Activated T-helper 1 cell treated with anti-CD3 and anti-CD28 coated beads, Interleukin-12 subunit alpha, Interleukin-12 subunit beta, Interleukin-2, Interleukin-4 antibody, amounts not matched to agents 30 ng/mL and 10 ng/mL and 1 ng/mL, durations not matched to agents 14 hours and 24 hours and 36 hours (primary cell): ENCODE measurements around the gene TOP1. TPM values are rescaled to one million over a fixed set of nuclear protein-coding genes. Genes with fewer than 3 reads are reported as not detected.

Source experiments
- DNase-seq: peaks from one replicate; pipeline ENCODE4 v3.0.0; 2021; ENCODE audit warnings: low spot score
- H3K27ac Mint-ChIP-seq: one replicate; pipeline ENCODE4 v1.8.0; 2021; ENCODE audit warnings: mild to moderate bottlenecking, mixed read lengths
- H3K27me3 Mint-ChIP-seq: one replicate; pipeline ENCODE4 v1.8.0; 2022; ENCODE audit warnings: mild to moderate bottlenecking, moderate library complexity, mixed read lengths; ENCODE audit not compliant: insufficient read depth
- H3K36me3 Mint-ChIP-seq: one replicate; pipeline ENCODE4 v1.8.0; 2021; ENCODE audit warnings: low read depth, mixed read lengths
- H3K4me1 Mint-ChIP-seq: one replicate; pipeline ENCODE4 v1.8.0; 2021; ENCODE audit warnings: low read depth, mixed read lengths
- H3K4me3 Mint-ChIP-seq: one replicate; pipeline ENCODE4 v1.8.0; 2021; ENCODE audit warnings: mild to moderate bottlenecking, moderate library complexity, mixed read lengths
- H3K9me3 Mint-ChIP-seq: one replicate; pipeline ENCODE4 v1.8.0; 2021; ENCODE audit warnings: mixed read lengths
- intact Hi-C: fragments of 100-400 bp; cut with micrococcal nuclease; formaldehyde crosslinking; loops from one replicate; pipeline ENCODE4 v1.15.1; 2024
- total RNA-seq: library from RNA; stranded (reverse); gene quantifications from 2 replicates; pipeline ENCODE4 v1.2.3, GENCODE V29; 2022

The TOP1 gene
- total RNA-seq, 1 donor from 2014 or later = 120 TPM

- peaks cover 72% of the 10 kb centered on the region for H3K36me3 Mint-ChIP-seq
- peak overlapping the region; percentile 61 for H3K27ac Mint-ChIP-seq
- intact Hi-C loops = no loop called here
- H3K27me3 Mint-ChIP-seq = no peaks in the 10 kb centered on the region
- H3K4me1 Mint-ChIP-seq = peaks cover 52% of the 10 kb centered on the region
- DNase-seq = no peak
- no peaks in the 10 kb centered on the region for H3K9me3 Mint-ChIP-seq
- no peak overlapping the region for H3K4me3 Mint-ChIP-seq
Observed at GRCh38 chr20:41163821-41164220, 135.2 kb downstream of the TOP1 start.

- H3K9me3 Mint-ChIP-seq = no peaks in the 10 kb centered on the region
- intact Hi-C loops = no loop called here
- peaks cover 77% of the 10 kb centered on the region for H3K36me3 Mint-ChIP-seq
- no peaks in the 10 kb centered on the region for H3K27me3 Mint-ChIP-seq
- peaks cover 38% of the 10 kb centered on the region for H3K4me1 Mint-ChIP-seq
- no peak overlapping the region for H3K4me3 Mint-ChIP-seq
- DNase-seq = no peak
- peak overlapping the region; percentile 59 for H3K27ac Mint-ChIP-seq
Observed at GRCh38 chr20:41165001-41165882, 136.6 kb downstream of the TOP1 start.

- no peak overlapping the region for H3K4me3 Mint-ChIP-seq
- intact Hi-C loops = no loop called here
- H3K36me3 Mint-ChIP-seq = peaks cover 74% of the 10 kb centered on the region
- H3K27me3 Mint-ChIP-seq = no peaks in the 10 kb centered on the region
- no peak for DNase-seq
- peak overlapping the region; percentile 50 for H3K27ac Mint-ChIP-seq
- no peaks in the 10 kb centered on the region for H3K9me3 Mint-ChIP-seq
- H3K4me1 Mint-ChIP-seq = peaks cover 27% of the 10 kb centered on the region
Observed at GRCh38 chr20:41166201-41167117, 137.8 kb downstream of the TOP1 start.

GRCh38 chr20:41167118-41167470 lies 138.5 kb downstream of the TOP1 start:
- Mint-ChIP-seq H3K27me3 (no peaks in the 10 kb centered on the region), H3K4me3 (no peak overlapping the region), H3K9me3 (no peaks in the 10 kb centered on the region), H3K27ac (peak overlapping the region; percentile 75), H3K4me1 (peaks cover 28% of the 10 kb centered on the region), H3K36me3 (peaks cover 75% of the 10 kb centered on the region)
- DNase-seq = no peak
- intact Hi-C loops = no loop called here

- Mint-ChIP-seq H3K36me3 (peaks cover 72% of the 10 kb centered on the region), H3K4me3 (no peak overlapping the region), H3K4me1 (peaks cover 26% of the 10 kb centered on the region), H3K27ac (peak overlapping the region; percentile 75), H3K27me3 (no peaks in the 10 kb centered on the region), H3K9me3 (no peaks in the 10 kb centered on the region)
- intact Hi-C loops = no loop called here
- no peak for DNase-seq
Observed at GRCh38 chr20:41167481-41168253, 139.0 kb downstream of the TOP1 start.

GRCh38 chr20:41168281-41169161 lies 139.9 kb downstream of the TOP1 start:
- no peak for DNase-seq
- Mint-ChIP-seq H3K27ac (peak overlapping the region; percentile 34), H3K4me3 (no peak overlapping the region), H3K36me3 (peaks cover 71% of the 10 kb centered on the region), H3K9me3 (no peaks in the 10 kb centered on the region), H3K4me1 (peaks cover 26% of the 10 kb centered on the region), H3K27me3 (no peaks in the 10 kb centered on the region)
- intact Hi-C loops = no loop called here

GRCh38 chr20:41169162-41169690 lies 140.6 kb downstream of the TOP1 start:
- intact Hi-C loops = no loop called here
- peaks cover 26% of the 10 kb centered on the region for H3K4me1 Mint-ChIP-seq
- H3K9me3 Mint-ChIP-seq = no peaks in the 10 kb centered on the region
- no peak overlapping the region for H3K4me3 Mint-ChIP-seq
- no peaks in the 10 kb centered on the region for H3K27me3 Mint-ChIP-seq
- no peak for DNase-seq
- peaks cover 72% of the 10 kb centered on the region for H3K36me3 Mint-ChIP-seq
- H3K27ac Mint-ChIP-seq = peak overlapping the region; percentile 44

- H3K27me3 Mint-ChIP-seq = no peaks in the 10 kb centered on the region
- H3K4me1 Mint-ChIP-seq = peaks cover 26% of the 10 kb centered on the region
- peak overlapping the region; percentile 44 for H3K27ac Mint-ChIP-seq
- intact Hi-C loops = loop anchor here (5.0 kb wide), 1 partner anchor 33 kb away; the partner anchor contains the start of gene PLCG1
- no peak for DNase-seq
- no peaks in the 10 kb centered on the region for H3K9me3 Mint-ChIP-seq
- no peak overlapping the region for H3K4me3 Mint-ChIP-seq
- peaks cover 75% of the 10 kb centered on the region for H3K36me3 Mint-ChIP-seq
Observed at GRCh38 chr20:41169791-41170351, 141.2 kb downstream of the TOP1 start.

GRCh38 chr20:41170386-41171105 lies 141.9 kb downstream of the TOP1 start:
- Mint-ChIP-seq H3K4me3 (no peak overlapping the region), H3K9me3 (no peaks in the 10 kb centered on the region), H3K27ac (peak overlapping the region; percentile 44), H3K27me3 (no peaks in the 10 kb centered on the region), H3K4me1 (peaks cover 26% of the 10 kb centered on the region), H3K36me3 (peaks cover 73% of the 10 kb centered on the region)
- DNase-seq = no peak
- intact Hi-C loops = loop anchor here (5.0 kb wide), 1 partner anchor 33 kb away; the partner anchor contains the start of gene PLCG1

- Mint-ChIP-seq H3K27ac (peak overlapping the region; percentile 71), H3K27me3 (no peaks in the 10 kb centered on the region), H3K4me1 (peaks cover 20% of the 10 kb centered on the region), H3K36me3 (peaks cover 70% of the 10 kb centered on the region), H3K4me3 (no peak overlapping the region), H3K9me3 (no peaks in the 10 kb centered on the region)
- DNase-seq = no peak
- intact Hi-C loops = loop anchor here (5.0 kb wide), 1 partner anchor 35 kb away; the partner anchor contains the start of gene PLCG1
Observed at GRCh38 chr20:41171736-41172295, 143.2 kb downstream of the TOP1 start.
